H7 (cell line): ENCODE data around the gene TMEM179B. TPM values are rescaled to one million over a fixed set of nuclear protein-coding genes. Genes with fewer than 3 reads are reported as not detected.

Experiments used
- DNase-seq: peaks from one replicate; pipeline ENCODE4 v3.0.0; 2012
- H3K27me3 ChIP-seq: 2 replicates; pipeline ENCODE4 v1.6.0; 2011; ENCODE audit warnings: mild to moderate bottlenecking, low read length; ENCODE audit not compliant: control insufficient read depth, insufficient read depth
- H3K36me3 ChIP-seq: replicated peaks from 2 replicates; pipeline ENCODE4 v1.5.1; 2011; ENCODE audit warnings: low read length; ENCODE audit not compliant: control insufficient read depth, insufficient read depth
- H3K4me3 ChIP-seq: 2 replicates; pipeline ENCODE4 v1.5.1; 2011; ENCODE audit warnings: low read depth, mild to moderate bottlenecking, control low read depth, low read length, moderate library complexity; ENCODE audit not compliant: insufficient read depth
- total RNA-seq: library from RNA; depleted of rRNA; stranded (reverse); fragments of >200 nt; shearing (Covaris generic); gene quantifications from 2 replicates; pipeline ENCODE4 v1.2.3, GENCODE V29; 2014; rRNA removed

Gene TMEM179B
- total RNA-seq, 1 experiment from 2014 or later, result 50.1 TPM

DNA sequence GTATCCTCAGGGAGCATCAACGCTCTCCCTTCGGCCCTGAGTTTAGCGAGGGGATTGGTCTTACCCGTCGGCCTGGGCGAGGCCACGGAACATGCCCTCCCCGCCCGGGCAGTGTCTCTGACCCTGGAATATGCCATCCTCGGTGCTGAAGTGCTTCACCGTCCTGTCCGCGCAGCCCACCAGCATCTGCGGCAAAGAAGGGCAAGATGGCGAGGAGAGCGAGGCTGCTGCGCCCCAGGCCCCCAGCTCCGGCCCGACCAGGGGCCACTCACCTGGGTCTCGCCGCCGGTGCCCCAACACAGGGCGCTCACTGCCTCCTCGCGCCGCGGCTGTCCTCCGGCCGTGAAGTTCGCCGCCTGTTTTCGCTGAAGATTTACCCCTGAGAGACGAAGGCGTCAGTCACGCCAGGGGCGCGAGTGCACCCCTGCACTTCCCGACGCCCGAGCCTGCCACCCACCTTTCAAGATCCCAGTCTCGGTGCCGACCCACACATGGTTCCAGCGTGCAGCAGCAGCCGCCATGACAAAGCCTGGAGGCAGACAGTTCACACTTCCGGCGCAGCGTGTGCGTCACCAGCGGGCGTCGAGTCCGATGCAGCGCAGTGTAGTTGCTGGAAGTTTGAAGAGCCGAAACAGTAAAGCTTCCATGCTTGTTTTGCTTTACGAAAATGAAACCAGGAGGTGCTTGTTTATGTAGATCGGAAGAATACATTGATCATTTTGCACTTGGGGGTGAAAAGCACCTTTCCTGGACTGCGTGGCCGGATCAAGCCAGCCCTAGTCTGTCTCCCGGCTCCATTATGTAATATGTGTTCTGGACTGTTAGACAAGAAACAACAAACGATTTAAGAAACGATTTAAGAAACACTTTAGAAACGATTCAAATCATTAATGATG, 52.1 kb downstream of the TMEM179B start, which contains the start of gene WDR74:
Gene WDR74 (minus strand): TSS at position 541 of the 896 bp plus-strand sequence. CDS start 20 bp downstream, at position 521.
- H3K4me3 ChIP-seq, result peak within 1 kb of the TSS; percentile 93
- H3K27me3 ChIP-seq, result no peaks in the 10 kb centered on the region
- peaks cover 23% of the 10 kb centered on the region for H3K36me3 ChIP-seq
- peak; percentile 90 for DNase-seq

Other genes with a start within 250 kb of the TMEM179B start
- 8.3 and 11.2 TPM in 2 replicates for gene AHNAK, start 240.6 kb upstream of the TMEM179B start, total RNA-seq
- 1,781 and 1,948 TPM in 2 replicates for gene EEF1G, start 213.5 kb upstream of the TMEM179B start, total RNA-seq
- gene TUT1, start 195.9 kb upstream of the TMEM179B start, total RNA-seq, result 25.8 and 29.4 TPM in 2 replicates
- 151 and 166 TPM in 2 replicates for gene MTA2, start 185.5 kb upstream of the TMEM179B start, total RNA-seq
- 28.0 and 29.3 TPM in 2 replicates for gene EML3, start 174.6 kb upstream of the TMEM179B start, total RNA-seq
- gene ROM1, start 174.1 kb upstream of the TMEM179B start, total RNA-seq, result 1.1 and 2.5 TPM in 2 replicates
- gene B3GAT3, start 165.4 kb upstream of the TMEM179B start, total RNA-seq, result 49.9 and 58.3 TPM in 2 replicates
- gene GANAB, start 140.8 kb upstream of the TMEM179B start, total RNA-seq, result 173 and 181 TPM in 2 replicates
- gene INTS5, start 134.1 kb upstream of the TMEM179B start, total RNA-seq, result 19.5 and 26.1 TPM in 2 replicates
- 107 and 136 TPM in 2 replicates for gene C11orf98, start 122.2 kb upstream of the TMEM179B start, total RNA-seq
- 24.7 and 38.1 TPM in 2 replicates for gene CSKMT, start 122.1 kb upstream of the TMEM179B start, total RNA-seq
- gene UQCC3, start 115.7 kb upstream of the TMEM179B start, total RNA-seq, result 19.0 and 22.4 TPM in 2 replicates
- 2.7 and 4.5 TPM in 2 replicates for gene LBHD1, start 115.1 kb upstream of the TMEM179B start, total RNA-seq
- 79.2 and 81.2 TPM in 2 replicates for gene UBXN1, start 108.3 kb upstream of the TMEM179B start, total RNA-seq
- gene LRRN4CL, start 97.9 kb upstream of the TMEM179B start, total RNA-seq, result 0.14 and 0.30 TPM in 2 replicates
- gene BSCL2, start 80.0 kb upstream of the TMEM179B start, total RNA-seq, result 169 and 200 TPM in 2 replicates
- 0.33 and 3.1 TPM in 2 replicates for gene GNG3, start 79.7 kb upstream of the TMEM179B start, total RNA-seq
- 7.3 and 10.1 TPM in 2 replicates for gene HNRNPUL2, start 59.9 kb upstream of the TMEM179B start, total RNA-seq
- 45.1 and 63.1 TPM in 2 replicates for gene TTC9C, start 58.9 kb upstream of the TMEM179B start, total RNA-seq
- gene ZBTB3, start 33.2 kb upstream of the TMEM179B start, total RNA-seq, result 26.8 and 42.0 TPM in 2 replicates
- 155 and 172 TPM in 2 replicates for gene POLR2G, start 25.8 kb upstream of the TMEM179B start, total RNA-seq
- gene TAF6L, start 16.0 kb upstream of the TMEM179B start, total RNA-seq, result 32.1 and 42.9 TPM in 2 replicates
- 30.2 and 42.1 TPM in 2 replicates for gene TMEM223, start 4.6 kb downstream of the TMEM179B start, total RNA-seq
- gene NXF1, start 18.0 kb downstream of the TMEM179B start, total RNA-seq, result 19.1 and 19.3 TPM in 2 replicates
- gene STX5, start 44.6 kb downstream of the TMEM179B start, total RNA-seq, result 24.0 and 29.0 TPM in 2 replicates
- gene TEX54, start 45.4 kb downstream of the TMEM179B start, total RNA-seq, result not detected in 2 replicates
- gene WDR74, start 52.2 kb downstream of the TMEM179B start, total RNA-seq, result 153 and 160 TPM in 2 replicates
- gene SLC3A2, start 93.5 kb downstream of the TMEM179B start, total RNA-seq, result 271 and 340 TPM in 2 replicates
- not detected in 2 replicates for gene CHRM1, start 134.0 kb downstream of the TMEM179B start, total RNA-seq
- not detected in 2 replicates for gene SLC22A6, start 197.6 kb downstream of the TMEM179B start, total RNA-seq
- gene SLC22A8, start 228.4 kb downstream of the TMEM179B start, total RNA-seq, result not detected in 2 replicates